Bronchial smooth muscle cell (primary cell): ENCODE measurements around the gene CHTF18. TPM values are rescaled to one million over a fixed set of nuclear protein-coding genes. Genes with fewer than 3 reads are reported as not detected.

ENCODE experiments used
- total RNA-seq: library from RNA; depleted of rRNA; stranded (reverse); fragments of >200 nt; gene quantifications from 2 replicates; pipeline ENCODE4 v1.2.1, GENCODE V29; 2014

The CHTF18 gene
- total RNA-seq, result 1.7 and 3.0 TPM in 2 replicates

DNA sequence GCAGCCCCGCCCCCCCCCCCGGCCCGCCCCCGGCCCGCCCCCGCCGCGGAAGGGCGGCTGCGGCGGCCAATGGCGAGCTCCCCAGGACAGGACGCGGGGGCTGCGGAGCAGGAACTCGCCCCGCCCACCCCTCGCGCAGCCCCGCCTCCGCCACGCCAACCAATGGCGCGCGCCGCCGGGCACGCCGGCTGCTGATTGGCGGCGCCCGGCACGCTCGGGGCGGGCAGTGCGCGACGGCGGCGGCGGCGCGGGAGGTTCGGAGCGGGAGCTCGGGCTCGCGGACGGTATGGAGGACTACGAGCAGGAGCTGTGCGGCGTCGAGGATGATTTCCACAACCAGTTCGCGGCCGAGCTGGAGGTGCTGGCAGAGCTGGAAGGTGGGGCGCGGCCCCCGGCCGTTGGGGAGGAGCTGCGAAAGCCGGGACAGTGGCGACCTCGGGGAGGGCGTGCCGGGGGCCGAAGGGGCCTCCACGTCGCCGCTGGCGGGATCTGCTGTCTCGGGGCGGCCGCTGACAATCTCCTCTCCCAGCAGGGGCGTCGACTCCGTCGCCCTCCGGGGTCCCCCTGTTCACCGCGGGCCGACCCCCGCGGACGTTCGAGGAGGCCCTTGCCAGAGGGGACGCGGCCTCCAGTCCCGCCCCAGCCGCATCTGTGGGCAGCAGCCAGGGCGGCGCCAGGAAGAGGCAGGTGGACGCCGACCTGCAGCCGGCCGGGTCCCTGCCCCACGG, at the start of gene CHTF18:
CHTF18 (plus strand) TSS at position 222 of the 728 bp plus-strand sequence; CDS start at position 287, 65 bp downstream.

GRCh38 chr16:740764-741505, 47.5 kb upstream of the CHTF18 start, which contains the start of gene CIAO3:
Gene CIAO3, minus strand, starts transcription at chr16:740997. Its CDS starts 12 bp downstream, at chr16:740985.

GRCh38 chr16:760545-761343, 27.7 kb upstream of the CHTF18 start, which contains the start of gene MSLN:
Gene MSLN, plus strand, starts transcription at chr16:760734. Its CDS starts 1,947 bp downstream, at chr16:762681.

GRCh38 chr16:787978-788398, 432 bp upstream of the CHTF18 start, which contains the start of gene RPUSD1:
Gene RPUSD1, minus strand, starts transcription at chr16:788381. Its CDS starts 644 bp downstream, at chr16:787737.

DNA sequence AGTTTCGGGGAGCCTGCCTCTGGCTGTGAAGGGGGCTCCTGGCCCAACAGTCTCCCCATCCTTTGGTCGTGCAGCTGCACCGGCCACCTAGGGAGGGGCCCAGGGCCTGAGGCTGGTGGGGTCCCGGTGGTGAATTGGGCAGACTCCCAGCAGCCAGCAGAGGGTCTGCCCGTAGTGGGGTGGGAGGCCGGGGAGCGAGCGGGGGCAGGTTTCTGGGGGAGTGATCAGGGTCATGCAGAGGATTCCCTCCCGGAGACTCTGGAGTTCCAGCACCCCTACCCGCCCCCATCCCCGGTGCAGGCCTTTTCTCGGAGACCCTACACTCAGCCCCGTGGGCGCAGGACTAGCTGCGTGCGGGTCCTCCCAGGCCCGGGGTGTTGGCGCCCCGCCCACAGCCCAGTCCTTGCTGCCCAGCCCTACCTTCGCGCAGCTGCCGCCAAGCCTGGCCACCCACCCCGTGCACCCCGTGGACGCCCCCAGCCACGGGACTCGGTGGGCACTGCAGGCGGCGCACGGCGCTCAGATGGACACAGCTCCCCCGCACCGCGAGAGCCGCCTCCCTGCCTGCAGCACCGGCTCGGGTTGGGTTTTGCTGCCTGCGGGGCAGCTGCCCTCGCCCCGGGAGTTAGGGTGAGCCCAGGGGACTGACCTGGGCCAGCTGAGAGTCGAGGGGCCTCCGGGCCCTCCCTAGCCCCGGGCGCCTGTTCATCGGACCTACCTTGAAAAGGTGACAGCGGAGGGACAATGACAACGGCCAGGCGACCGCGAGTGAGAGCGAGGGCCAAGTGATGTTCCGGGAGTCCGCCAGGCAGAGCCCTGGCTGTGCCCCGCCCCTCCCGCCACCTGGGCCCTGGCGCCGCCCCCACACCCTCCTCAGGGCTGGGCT, 11.8 kb downstream of the CHTF18 start, which contains the start of gene GNG13:
GNG13 (minus strand) TSS at position 787 of the 886 bp plus-strand sequence. CDS start 1,657 bp downstream, outside the sequence.

Other genes starting within 250 kb of the CHTF18 start
- not detected in 2 replicates for gene PRR35, start 228.2 kb upstream of the CHTF18 start, total RNA-seq
- 1.1 and 4.7 TPM in 2 replicates for gene NHLRC4, start 221.6 kb upstream of the CHTF18 start, total RNA-seq
- 16.7 and 23.0 TPM in 2 replicates for gene PIGQ, start 218.7 kb upstream of the CHTF18 start, total RNA-seq
- gene RAB40C, start 198.6 kb upstream of the CHTF18 start, total RNA-seq, result 6.5 and 8.2 TPM in 2 replicates
- gene WFIKKN1, start 157.6 kb upstream of the CHTF18 start, total RNA-seq, result 0.09 and 0.32 TPM in 2 replicates
- gene METTL26, start 152.3 kb upstream of the CHTF18 start, total RNA-seq, result 66.9 and 80.2 TPM in 2 replicates
- gene MCRIP2, start 146.8 kb upstream of the CHTF18 start, total RNA-seq, result 9.0 and 12.9 TPM in 2 replicates
- gene WDR90, start 139.3 kb upstream of the CHTF18 start, total RNA-seq, result 8.5 TPM in 2 replicates
- gene RHOT2, start 120.5 kb upstream of the CHTF18 start, total RNA-seq, result 30.1 and 32.0 TPM in 2 replicates
- gene RHBDL1, start 112.9 kb upstream of the CHTF18 start, total RNA-seq, result 3.9 and 5.0 TPM in 2 replicates
- gene STUB1, start 108.2 kb upstream of the CHTF18 start, total RNA-seq, result 187 and 202 TPM in 2 replicates
- gene JMJD8, start 104.3 kb upstream of the CHTF18 start, total RNA-seq, result 18.1 and 22.9 TPM in 2 replicates
- 3.8 and 5.2 TPM in 2 replicates for gene WDR24, start 98.2 kb upstream of the CHTF18 start, total RNA-seq
- gene FBXL16, start 82.8 kb upstream of the CHTF18 start, total RNA-seq, result under 0.01 and 0.09 TPM in 2 replicates
- gene METRN, start 73.5 kb upstream of the CHTF18 start, total RNA-seq, result 67.3 and 101 TPM in 2 replicates
- 12.5 and 23.6 TPM in 2 replicates for gene ANTKMT, start 67.5 kb upstream of the CHTF18 start, total RNA-seq
- gene CCDC78, start 62.2 kb upstream of the CHTF18 start, total RNA-seq, result 0.34 and 2.0 TPM in 2 replicates
- gene HAGHL, start 61.5 kb upstream of the CHTF18 start, total RNA-seq, result 9.7 and 15.1 TPM in 2 replicates
- gene CIAO3, start 47.6 kb upstream of the CHTF18 start, total RNA-seq, result 24.3 and 32.0 TPM in 2 replicates
- gene MSLN, start 27.9 kb upstream of the CHTF18 start, total RNA-seq, result not detected in 2 replicates
- gene RPUSD1, start 239 bp upstream of the CHTF18 start, total RNA-seq, result 15.3 and 15.8 TPM in 2 replicates
- gene GNG13, start 12.1 kb downstream of the CHTF18 start, total RNA-seq, result not detected in 2 replicates
- 13.4 and 14.3 TPM in 2 replicates for gene LMF1, start 182.4 kb downstream of the CHTF18 start, total RNA-seq
- gene SOX8, start 193.2 kb downstream of the CHTF18 start, total RNA-seq, result 0.16 and 0.17 TPM in 2 replicates